ENCODE measurements around the gene NADSYN1. TPM values are rescaled to one million over a fixed set of nuclear protein-coding genes. Genes with fewer than 3 reads are reported as not detected.

Gene NADSYN1
- polyA plus RNA-seq, 2 donors = 67.9 to 98.4 TPM

- no peak overlapping the region for H3K4me3 ChIP-seq (ENCODE audit: low read depth in 1 of 2, low read length in 2 of 2)
- no peak overlapping the region for H3K27ac ChIP-seq (ENCODE audit: low read depth in 2 of 2, low read length in 1 of 2)
- peaks cover 32 to 47% of the 10 kb centered on the region in 2 donors for H3K36me3 ChIP-seq (ENCODE audit: control insufficient read depth in 2 of 2, insufficient read depth in 2 of 2, low read length in 1 of 2)
- peaks cover 0 to 2% of the 10 kb centered on the region in 2 donors for H3K4me1 ChIP-seq (ENCODE audit: control insufficient read depth in 2 of 2, insufficient read depth in 2 of 2, low read length in 1 of 2)
- WGBS, 2 donors = 97 to 98% methylated on average over 13 of the region's 13 CpGs
- H3K9me3 ChIP-seq (ENCODE audit: control insufficient read depth in 2 of 2, insufficient read depth in 1 of 2, low read depth in 1 of 2, low read length in 1 of 2) = no peaks in the 10 kb centered on the region
- H3K27me3 ChIP-seq (ENCODE audit: control insufficient read depth in 1 of 2, insufficient read depth in 2 of 2, low read length in 2 of 2) = no peaks in the 10 kb centered on the region
Measured at GRCh38 chr11:71496421-71496820, 43.4 kb downstream of the NADSYN1 start.

GRCh38 chr11:71498091-71498490 is 45.1 kb downstream of the NADSYN1 start:
- WGBS, 2 donors = 96 to 97% methylated on average over 19 of the region's 19 CpGs
- H3K4me1 ChIP-seq (ENCODE audit: control insufficient read depth in 2 of 2, insufficient read depth in 2 of 2, low read length in 1 of 2) = no peaks in the 10 kb centered on the region
- peaks cover 32 to 48% of the 10 kb centered on the region in 2 donors for H3K36me3 ChIP-seq (ENCODE audit: control insufficient read depth in 2 of 2, insufficient read depth in 2 of 2, low read length in 1 of 2)
- H3K27me3 ChIP-seq (ENCODE audit: control insufficient read depth in 1 of 2, insufficient read depth in 2 of 2, low read length in 2 of 2) = no peaks in the 10 kb centered on the region
- no peaks in the 10 kb centered on the region for H3K9me3 ChIP-seq (ENCODE audit: control insufficient read depth in 2 of 2, insufficient read depth in 1 of 2, low read depth in 1 of 2, low read length in 1 of 2)
- no peak overlapping the region for H3K4me3 ChIP-seq (ENCODE audit: low read depth in 1 of 2, low read length in 2 of 2)
- H3K27ac ChIP-seq (ENCODE audit: low read depth in 2 of 2, low read length in 1 of 2) = no peak overlapping the region

- H3K36me3 ChIP-seq (ENCODE audit: control insufficient read depth in 2 of 2, insufficient read depth in 2 of 2, low read length in 1 of 2) = peaks cover 32 to 49% of the 10 kb centered on the region in 2 donors
- no peak overlapping the region for H3K4me3 ChIP-seq (ENCODE audit: low read depth in 1 of 2, low read length in 2 of 2)
- no peaks in the 10 kb centered on the region for H3K9me3 ChIP-seq (ENCODE audit: control insufficient read depth in 2 of 2, insufficient read depth in 1 of 2, low read depth in 1 of 2, low read length in 1 of 2)
- H3K27me3 ChIP-seq (ENCODE audit: control insufficient read depth in 1 of 2, insufficient read depth in 2 of 2, low read length in 2 of 2) = no peaks in the 10 kb centered on the region
- H3K27ac ChIP-seq (ENCODE audit: low read depth in 2 of 2, low read length in 1 of 2) = no peak overlapping the region
- peaks cover under 1 to 3% of the 10 kb centered on the region in 2 donors for H3K4me1 ChIP-seq (ENCODE audit: control insufficient read depth in 2 of 2, insufficient read depth in 2 of 2, low read length in 1 of 2)
- 74 to 81% methylated on average over 13 of the region's 13 CpGs for WGBS, 2 donors
Measured at GRCh38 chr11:71499125-71499524, 46.1 kb downstream of the NADSYN1 start.

- Histone ChIP-seq H3K27me3 (ENCODE audit: control insufficient read depth in 1 of 2, insufficient read depth in 2 of 2, low read length in 2 of 2) (no peaks in the 10 kb centered on the region), H3K4me3 (ENCODE audit: low read depth in 1 of 2, low read length in 2 of 2) (no peak overlapping the region), H3K4me1 (ENCODE audit: control insufficient read depth in 2 of 2, insufficient read depth in 2 of 2, low read length in 1 of 2) (peaks cover 3 to 4% of the 10 kb centered on the region in 2 donors), H3K36me3 (ENCODE audit: control insufficient read depth in 2 of 2, insufficient read depth in 2 of 2, low read length in 1 of 2) (peaks cover 32 to 48% of the 10 kb centered on the region in 2 donors), H3K9me3 (ENCODE audit: control insufficient read depth in 2 of 2, insufficient read depth in 1 of 2, low read depth in 1 of 2, low read length in 1 of 2) (no peaks in the 10 kb centered on the region), H3K27ac (ENCODE audit: low read depth in 2 of 2, low read length in 1 of 2) (no peak overlapping the region)
- 89 to 90% methylated on average over 6 of the region's 6 CpGs for WGBS, 2 donors
Measured at GRCh38 chr11:71499546-71499945, 46.5 kb downstream of the NADSYN1 start.

GRCh38 chr11:71500601-71501021 is 47.6 kb downstream of the NADSYN1 start:
- Histone ChIP-seq H3K36me3 (ENCODE audit: control insufficient read depth in 2 of 2, insufficient read depth in 2 of 2, low read length in 1 of 2) (peaks cover 28 to 47% of the 10 kb centered on the region in 2 donors), H3K4me3 (ENCODE audit: low read depth in 1 of 2, low read length in 2 of 2) (no peak overlapping the region), H3K27me3 (ENCODE audit: control insufficient read depth in 1 of 2, insufficient read depth in 2 of 2, low read length in 2 of 2) (no peaks in the 10 kb centered on the region), H3K27ac (ENCODE audit: low read depth in 2 of 2, low read length in 1 of 2) (no peak overlapping the region), H3K9me3 (ENCODE audit: control insufficient read depth in 2 of 2, insufficient read depth in 1 of 2, low read depth in 1 of 2, low read length in 1 of 2) (no peaks in the 10 kb centered on the region), H3K4me1 (ENCODE audit: control insufficient read depth in 2 of 2, insufficient read depth in 2 of 2, low read length in 1 of 2) (peaks cover 3 to 4% of the 10 kb centered on the region in 2 donors)
- 63 to 66% methylated on average over 6 of the region's 6 CpGs for WGBS, 2 donors

- no peaks in the 10 kb centered on the region for H3K27me3 ChIP-seq (ENCODE audit: control insufficient read depth in 1 of 2, insufficient read depth in 2 of 2, low read length in 2 of 2)
- 92 to 93% methylated on average over 30 of the region's 30 CpGs for WGBS, 2 donors
- H3K4me1 ChIP-seq (ENCODE audit: control insufficient read depth in 2 of 2, insufficient read depth in 2 of 2, low read length in 1 of 2) = peaks cover 3 to 4% of the 10 kb centered on the region in 2 donors
- H3K4me3 ChIP-seq (ENCODE audit: low read depth in 1 of 2, low read length in 2 of 2) = no peak overlapping the region
- no peak overlapping the region for H3K27ac ChIP-seq (ENCODE audit: low read depth in 2 of 2, low read length in 1 of 2)
- H3K36me3 ChIP-seq (ENCODE audit: control insufficient read depth in 2 of 2, insufficient read depth in 2 of 2, low read length in 1 of 2) = peaks cover 21 to 41% of the 10 kb centered on the region in 2 donors
- H3K9me3 ChIP-seq (ENCODE audit: control insufficient read depth in 2 of 2, insufficient read depth in 1 of 2, low read depth in 1 of 2, low read length in 1 of 2) = no peaks in the 10 kb centered on the region
Measured at GRCh38 chr11:71501071-71501985, 48.3 kb downstream of the NADSYN1 start.

GRCh38 chr11:71502026-71502425 is 49.0 kb downstream of the NADSYN1 start:
- WGBS, 2 donors = 94 to 99% methylated on average over 10 of the region's 10 CpGs
- Histone ChIP-seq H3K4me1 (ENCODE audit: control insufficient read depth in 2 of 2, insufficient read depth in 2 of 2, low read length in 1 of 2) (peaks cover 3 to 4% of the 10 kb centered on the region in 2 donors), H3K4me3 (ENCODE audit: low read depth in 1 of 2, low read length in 2 of 2) (no peak overlapping the region), H3K36me3 (ENCODE audit: control insufficient read depth in 2 of 2, insufficient read depth in 2 of 2, low read length in 1 of 2) (peaks cover 19 to 38% of the 10 kb centered on the region in 2 donors), H3K27ac (ENCODE audit: low read depth in 2 of 2, low read length in 1 of 2) (no peak overlapping the region), H3K9me3 (ENCODE audit: control insufficient read depth in 2 of 2, insufficient read depth in 1 of 2, low read depth in 1 of 2, low read length in 1 of 2) (peaks cover 0 to under 1% of the 10 kb centered on the region in 2 donors), H3K27me3 (ENCODE audit: control insufficient read depth in 1 of 2, insufficient read depth in 2 of 2, low read length in 2 of 2) (no peaks in the 10 kb centered on the region)

- H3K4me3 ChIP-seq (ENCODE audit: low read depth in 1 of 2, low read length in 2 of 2) = no peak overlapping the region
- 95 to 96% methylated on average over 14 to 15 of the region's 15 CpGs for WGBS, 2 donors
- H3K9me3 ChIP-seq (ENCODE audit: control insufficient read depth in 2 of 2, insufficient read depth in 1 of 2, low read depth in 1 of 2, low read length in 1 of 2) = peaks cover 0 to 3% of the 10 kb centered on the region in 2 donors
- H3K27ac ChIP-seq (ENCODE audit: low read depth in 2 of 2, low read length in 1 of 2) = no peak overlapping the region
- H3K27me3 ChIP-seq (ENCODE audit: control insufficient read depth in 1 of 2, insufficient read depth in 2 of 2, low read length in 2 of 2) = no peaks in the 10 kb centered on the region
- H3K36me3 ChIP-seq (ENCODE audit: control insufficient read depth in 2 of 2, insufficient read depth in 2 of 2, low read length in 1 of 2) = peaks cover 15 to 30% of the 10 kb centered on the region in 2 donors
- peaks cover 3 to 4% of the 10 kb centered on the region in 2 donors for H3K4me1 ChIP-seq (ENCODE audit: control insufficient read depth in 2 of 2, insufficient read depth in 2 of 2, low read length in 1 of 2)
Measured at GRCh38 chr11:71502871-71503435, 50.0 kb downstream of the NADSYN1 start.

- no peak overlapping the region for H3K27ac ChIP-seq (ENCODE audit: low read depth in 2 of 2, low read length in 1 of 2)
- H3K9me3 ChIP-seq (ENCODE audit: control insufficient read depth in 2 of 2, insufficient read depth in 1 of 2, low read depth in 1 of 2, low read length in 1 of 2) = peaks cover 0 to 3% of the 10 kb centered on the region in 2 donors
- WGBS, 2 donors = 61 to 62% methylated on average over 10 of the region's 10 CpGs
- H3K27me3 ChIP-seq (ENCODE audit: control insufficient read depth in 1 of 2, insufficient read depth in 2 of 2, low read length in 2 of 2) = no peaks in the 10 kb centered on the region
- peaks cover 3 to 4% of the 10 kb centered on the region in 2 donors for H3K4me1 ChIP-seq (ENCODE audit: control insufficient read depth in 2 of 2, insufficient read depth in 2 of 2, low read length in 1 of 2)
- peaks cover 10 to 21% of the 10 kb centered on the region in 2 donors for H3K36me3 ChIP-seq (ENCODE audit: control insufficient read depth in 2 of 2, insufficient read depth in 2 of 2, low read length in 1 of 2)
- no peak overlapping the region for H3K4me3 ChIP-seq (ENCODE audit: low read depth in 1 of 2, low read length in 2 of 2)
Measured at GRCh38 chr11:71504531-71504930, 51.5 kb downstream of the NADSYN1 start.
